Type B pancreatic cell (in vitro differentiated cells): Measurements from ENCODE around the gene YDJC. TPM values are rescaled to one million over a fixed set of nuclear protein-coding genes. Genes with fewer than 3 reads are reported as not detected.
A peak's percentile ranks its signal among the peaks of the same experiment; 100 is the strongest.

ENCODE experiments used
- DNase-seq: peaks from one replicate; pipeline ENCODE4 v3.0.0; 2021; ENCODE audit warnings: mixed read lengths; ENCODE audit not compliant: unreplicated experiment; ENCODE audit errors: extremely low spot score
- H3K27ac Mint-ChIP-seq: 2 replicates; pipeline ENCODE4 v1.8.0; 2021; ENCODE audit warnings: mild to moderate bottlenecking, mixed read lengths
- H3K27me3 Mint-ChIP-seq: 2 replicates; pipeline ENCODE4 v1.8.0; 2021; ENCODE audit warnings: mixed read lengths
- H3K36me3 Mint-ChIP-seq: 2 replicates; pipeline ENCODE4 v1.8.0; 2021; ENCODE audit warnings: mixed read lengths
- H3K4me1 Mint-ChIP-seq: one replicate; pipeline ENCODE4 v1.8.0; 2021; ENCODE audit warnings: mixed read lengths; ENCODE audit not compliant: unreplicated experiment
- H3K4me3 Mint-ChIP-seq: 2 replicates; pipeline ENCODE4 v1.8.0; 2021; ENCODE audit warnings: mild to moderate bottlenecking, mixed read lengths
- H3K9me3 Mint-ChIP-seq: 2 replicates; pipeline ENCODE4 v1.8.0; 2021; ENCODE audit warnings: mixed read lengths
- total RNA-seq: library from RNA; stranded (reverse); gene quantifications from 2 replicates; pipeline ENCODE4 v1.2.1, GENCODE V29; 2021; ENCODE audit warnings: low replicate concordance
- TF ChIP-seq, protein P1 (sequence below): fragments of 200-600 bp; sonication (generic); conservative IDR thresholded peaks from 2 replicates; pipeline ENCODE4 v1.5.0; 2021; ENCODE audit warnings: antibody characterized with exemption, mild to moderate bottlenecking

Gene YDJC
- total RNA-seq, 1 donor from 2014 or later = 20.7 TPM

- no peaks in the 10 kb centered on the region for H3K27me3 Mint-ChIP-seq
- no peaks in the 10 kb centered on the region for H3K36me3 Mint-ChIP-seq
- peak overlapping the region; percentile 50 for H3K27ac Mint-ChIP-seq
- H3K4me3 Mint-ChIP-seq = peak overlapping the region; percentile 77
- DNase-seq = no peak
- no peaks in the 10 kb centered on the region for H3K9me3 Mint-ChIP-seq
- TF ChIP-seq, protein P1, sequence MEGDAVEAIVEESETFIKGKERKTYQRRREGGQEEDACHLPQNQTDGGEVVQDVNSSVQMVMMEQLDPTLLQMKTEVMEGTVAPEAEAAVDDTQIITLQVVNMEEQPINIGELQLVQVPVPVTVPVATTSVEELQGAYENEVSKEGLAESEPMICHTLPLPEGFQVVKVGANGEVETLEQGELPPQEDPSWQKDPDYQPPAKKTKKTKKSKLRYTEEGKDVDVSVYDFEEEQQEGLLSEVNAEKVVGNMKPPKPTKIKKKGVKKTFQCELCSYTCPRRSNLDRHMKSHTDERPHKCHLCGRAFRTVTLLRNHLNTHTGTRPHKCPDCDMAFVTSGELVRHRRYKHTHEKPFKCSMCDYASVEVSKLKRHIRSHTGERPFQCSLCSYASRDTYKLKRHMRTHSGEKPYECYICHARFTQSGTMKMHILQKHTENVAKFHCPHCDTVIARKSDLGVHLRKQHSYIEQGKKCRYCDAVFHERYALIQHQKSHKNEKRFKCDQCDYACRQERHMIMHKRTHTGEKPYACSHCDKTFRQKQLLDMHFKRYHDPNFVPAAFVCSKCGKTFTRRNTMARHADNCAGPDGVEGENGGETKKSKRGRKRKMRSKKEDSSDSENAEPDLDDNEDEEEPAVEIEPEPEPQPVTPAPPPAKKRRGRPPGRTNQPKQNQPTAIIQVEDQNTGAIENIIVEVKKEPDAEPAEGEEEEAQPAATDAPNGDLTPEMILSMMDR = no peak
- peaks cover 12% of the 10 kb centered on the region for H3K4me1 Mint-ChIP-seq
Observed at GRCh38 chr22:21663738-21664137, 33.9 kb upstream of the YDJC start.

DNA sequence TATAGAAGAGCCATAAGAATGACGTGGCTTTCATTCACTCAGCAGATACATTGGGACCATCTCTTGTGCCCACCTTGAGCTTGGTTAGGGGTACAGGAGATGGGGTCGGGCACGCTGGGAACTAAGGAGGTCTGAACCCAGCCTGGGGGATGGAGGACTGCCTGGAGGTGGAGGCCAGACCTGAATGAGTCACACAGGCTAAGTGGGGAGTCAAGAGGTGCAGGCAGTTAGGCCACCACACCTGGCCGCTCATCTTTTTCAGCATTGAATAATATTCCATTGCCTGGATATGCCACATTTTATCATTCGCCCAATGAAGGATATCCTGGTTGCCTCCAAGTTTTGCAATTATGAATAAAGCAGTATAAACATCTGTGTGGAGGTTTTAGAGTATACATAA is 32.2 kb upstream of the YDJC start:
- Mint-ChIP-seq H3K36me3 (no peaks in the 10 kb centered on the region), H3K4me3 (no peak overlapping the region), H3K27ac (no peak overlapping the region), H3K27me3 (no peaks in the 10 kb centered on the region), H3K4me1 (peaks cover 9% of the 10 kb centered on the region), H3K9me3 (no peaks in the 10 kb centered on the region)
- DNase-seq = no peak
- TF ChIP-seq, protein P1 = no peak

GRCh38 chr22:21660904-21661303 is 31.1 kb upstream of the YDJC start:
- H3K27ac Mint-ChIP-seq = no peak overlapping the region
- TF ChIP-seq, protein P1 = no peak
- DNase-seq = no peak
- no peaks in the 10 kb centered on the region for H3K27me3 Mint-ChIP-seq
- no peak overlapping the region for H3K4me3 Mint-ChIP-seq
- H3K4me1 Mint-ChIP-seq = peaks cover 10% of the 10 kb centered on the region
- H3K9me3 Mint-ChIP-seq = no peaks in the 10 kb centered on the region
- no peaks in the 10 kb centered on the region for H3K36me3 Mint-ChIP-seq

- Mint-ChIP-seq H3K9me3 (no peaks in the 10 kb centered on the region), H3K27me3 (no peaks in the 10 kb centered on the region), H3K4me3 (no peak overlapping the region), H3K4me1 (peaks cover 10% of the 10 kb centered on the region), H3K27ac (no peak overlapping the region), H3K36me3 (no peaks in the 10 kb centered on the region)
- DNase-seq = no peak
- TF ChIP-seq, protein P1 = no peak
Observed at GRCh38 chr22:21659864-21660525, 30.2 kb upstream of the YDJC start.

DNA sequence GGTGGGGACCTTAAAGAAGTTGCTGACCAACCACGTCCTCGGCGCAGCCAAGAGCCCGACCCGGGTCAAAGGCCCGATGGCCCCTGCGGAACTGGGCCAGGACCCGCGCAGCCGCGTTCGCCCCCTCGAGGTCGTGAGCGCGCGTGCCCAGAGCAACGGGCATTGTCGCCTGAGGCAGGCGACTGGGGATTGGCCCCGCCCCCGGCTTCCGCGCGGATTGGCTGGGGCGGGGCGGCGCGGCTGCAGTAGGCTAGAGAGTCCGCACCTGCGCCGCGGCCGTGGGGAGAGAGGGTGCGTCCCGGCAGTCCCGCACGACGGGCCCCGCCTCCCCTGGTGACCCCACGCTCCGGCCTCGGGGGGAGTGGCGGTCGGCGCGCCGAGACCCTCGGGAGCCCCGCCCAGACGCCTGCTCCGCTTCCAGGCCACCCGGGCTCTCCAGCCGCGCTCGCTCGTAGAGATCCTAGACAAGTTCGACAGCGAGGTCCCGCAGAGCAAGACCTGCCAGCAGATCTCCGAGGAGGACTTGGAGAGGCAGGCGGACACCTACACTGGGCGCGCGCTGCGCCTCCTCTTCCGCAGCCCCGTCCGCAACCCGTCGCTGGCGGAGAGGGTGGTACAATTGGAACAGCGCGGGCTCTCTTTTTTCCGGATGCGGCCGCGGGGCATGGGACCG is 27.7 kb upstream of the YDJC start:
- peak; percentile 85 for DNase-seq
- Mint-ChIP-seq H3K9me3 (no peaks in the 10 kb centered on the region), H3K4me1 (peaks cover 16% of the 10 kb centered on the region), H3K27ac (peak overlapping the region; percentile 99), H3K4me3 (peak overlapping the region; percentile 90), H3K36me3 (no peaks in the 10 kb centered on the region), H3K27me3 (no peaks in the 10 kb centered on the region)
- TF ChIP-seq, protein P1 = peak; percentile 53
